GM18507 (cell line): ENCODE results near the gene ADA.

Experiments used
- DNase-seq: peaks from one replicate; pipeline ENCODE4 v3.0.0; 2011; ENCODE audit warnings: low read depth; ENCODE audit not compliant: insufficient read length; ENCODE audit errors: extremely low spot score
- FAIRE-seq: peaks from 2 replicates; lab custom pipeline; 2011; peaks lifted over from hg19 to GRCh38; lab: Jason Lieb, UNC

ADA gene

GRCh38 chr20:44609516-44610312 is 41.8 kb downstream of the ADA start:
- peak; percentile 90 for FAIRE-seq
- peak; percentile 65 for DNase-seq

GRCh38 chr20:44609006-44609515 is 42.4 kb downstream of the ADA start:
- DNase-seq (no peak), FAIRE-seq (no peak)

- FAIRE-seq (no peak), DNase-seq (no peak)
These were observed 44.6 kb downstream of the ADA start for GRCh38 chr20:44606725-44607441.

DNA sequence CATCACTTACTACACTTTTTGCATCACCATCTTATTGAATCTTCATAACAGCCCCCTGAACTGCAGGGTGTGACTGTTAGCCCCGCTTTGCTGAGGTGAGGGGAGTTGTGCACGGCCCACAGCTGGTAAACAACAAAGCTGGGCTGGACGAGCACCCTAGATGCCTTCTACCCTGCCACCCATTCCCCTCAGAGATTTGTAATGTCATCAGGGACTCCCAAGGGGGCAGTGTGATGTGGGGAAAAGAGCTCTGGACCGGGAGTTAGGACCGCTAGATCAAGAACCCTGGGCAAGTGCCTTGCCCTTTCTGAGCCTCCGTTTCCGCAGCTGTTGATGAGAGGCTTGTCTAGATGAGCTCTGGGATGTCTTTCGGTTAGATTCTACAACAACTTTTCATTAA is 48.2 kb downstream of the ADA start:
- no peak for FAIRE-seq
- DNase-seq: no peak

- DNase-seq (no peak), FAIRE-seq (no peak)
These were observed 49.7 kb downstream of the ADA start for GRCh38 chr20:44601801-44602204.

GRCh38 chr20:44601236-44601671 is 50.2 kb downstream of the ADA start:
- FAIRE-seq: no peak
- DNase-seq: no peak

GRCh38 chr20:44600758-44601201 is 50.7 kb downstream of the ADA start:
- FAIRE-seq: no peak

DNA sequence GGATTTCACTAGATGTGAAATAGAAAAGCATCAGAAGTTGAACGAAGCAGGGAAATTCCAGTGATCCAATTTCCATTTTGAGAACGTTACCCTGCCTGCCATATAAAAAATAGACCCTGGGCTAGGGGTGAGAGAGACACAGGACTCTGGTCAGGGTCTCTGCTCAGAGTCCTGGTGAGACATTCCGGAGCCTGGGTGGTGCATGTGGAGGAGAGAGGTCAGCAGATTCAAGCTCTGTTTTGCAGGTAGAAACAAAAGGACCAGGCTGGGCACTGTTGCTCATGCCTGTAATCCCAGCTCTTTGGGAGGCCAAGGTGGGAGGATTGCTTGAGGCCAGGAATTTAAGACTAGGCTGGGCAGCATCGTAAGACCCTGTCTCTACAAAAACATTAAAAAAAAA is 51.2 kb downstream of the ADA start:
- no peak for FAIRE-seq
- DNase-seq: no peak

More at GRCh38 chr20:44600758-44601201, 50.7 kb downstream of the ADA start:
- no peak for DNase-seq

GRCh38 chr20:44599715-44600114 is 51.8 kb downstream of the ADA start:
- FAIRE-seq (no peak), DNase-seq (no peak)

DNA sequence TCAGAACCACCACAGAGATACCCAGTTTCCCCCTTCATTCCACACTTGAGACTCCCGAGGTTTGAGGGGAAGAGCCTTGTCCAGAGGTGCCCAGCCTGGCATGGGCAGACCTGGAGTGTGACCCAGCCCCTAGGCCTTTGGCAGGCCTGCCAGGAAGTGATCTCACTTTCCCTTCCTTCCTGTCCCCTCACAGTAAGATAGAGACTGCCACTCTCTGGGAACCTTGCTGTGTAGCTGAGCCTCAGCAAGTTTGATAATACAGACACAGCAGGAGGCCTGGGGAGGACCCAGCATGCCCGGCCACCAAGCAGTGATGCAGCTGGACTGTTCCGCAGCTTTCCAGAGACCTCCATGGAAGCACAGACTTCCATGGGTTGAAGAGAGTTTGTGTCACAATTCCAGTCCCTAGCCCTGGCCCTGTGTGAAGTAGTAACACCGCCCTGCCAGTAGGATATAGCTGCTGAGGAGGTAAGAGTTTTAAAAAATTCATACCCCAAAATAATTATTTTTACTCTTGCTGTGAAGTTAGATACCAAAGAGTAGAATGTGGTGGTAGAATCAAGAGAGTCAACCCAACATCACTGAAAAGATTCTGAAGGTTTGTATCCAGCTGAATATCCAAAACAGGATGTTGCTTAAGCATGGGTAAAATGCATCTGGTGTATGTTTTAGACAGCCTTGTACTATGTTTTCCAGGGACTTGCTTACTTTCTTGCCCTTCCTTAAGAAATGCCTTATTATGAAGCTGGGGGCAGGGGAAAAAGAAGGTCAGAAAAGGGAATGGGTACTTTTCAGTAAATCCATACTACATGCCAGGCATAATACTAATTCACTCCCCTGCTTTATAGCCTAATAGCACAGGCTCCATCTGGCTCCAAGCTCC is 52.8 kb downstream of the ADA start:
- no peak for DNase-seq
- FAIRE-seq: peak; percentile 73

GRCh38 chr20:44597930-44598329 is 53.6 kb downstream of the ADA start:
- DNase-seq (no peak), FAIRE-seq (no peak)

DNA sequence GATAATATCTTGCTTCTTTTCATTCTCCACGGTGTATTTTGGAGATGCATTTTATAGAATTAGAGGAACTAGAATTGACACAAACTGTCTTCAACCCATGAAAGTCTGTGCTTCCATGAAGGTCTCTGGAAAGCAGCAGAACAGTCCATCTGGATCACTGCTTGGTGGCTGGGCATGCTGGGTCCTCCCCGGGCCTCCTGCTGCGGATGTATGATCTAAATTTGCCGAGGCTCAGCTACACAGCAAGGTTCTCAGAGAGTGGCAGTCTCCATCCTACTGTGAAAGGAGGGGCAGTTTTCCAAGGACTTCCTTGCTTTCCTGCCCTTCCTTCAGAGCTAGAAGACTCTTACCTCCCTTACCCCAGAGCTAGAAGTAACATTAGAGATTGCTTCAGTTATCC is 54.0 kb downstream of the ADA start:
- DNase-seq: no peak
- FAIRE-seq: no peak

- no peak for DNase-seq
- no peak for FAIRE-seq
These were observed 54.6 kb downstream of the ADA start for GRCh38 chr20:44596876-44597275.

GRCh38 chr20:44596010-44596409 is 55.5 kb downstream of the ADA start:
- DNase-seq (no peak), FAIRE-seq (no peak)

- FAIRE-seq: no peak
- no peak for DNase-seq
These were observed 56.8 kb downstream of the ADA start for GRCh38 chr20:44594730-44595129.

DNA sequence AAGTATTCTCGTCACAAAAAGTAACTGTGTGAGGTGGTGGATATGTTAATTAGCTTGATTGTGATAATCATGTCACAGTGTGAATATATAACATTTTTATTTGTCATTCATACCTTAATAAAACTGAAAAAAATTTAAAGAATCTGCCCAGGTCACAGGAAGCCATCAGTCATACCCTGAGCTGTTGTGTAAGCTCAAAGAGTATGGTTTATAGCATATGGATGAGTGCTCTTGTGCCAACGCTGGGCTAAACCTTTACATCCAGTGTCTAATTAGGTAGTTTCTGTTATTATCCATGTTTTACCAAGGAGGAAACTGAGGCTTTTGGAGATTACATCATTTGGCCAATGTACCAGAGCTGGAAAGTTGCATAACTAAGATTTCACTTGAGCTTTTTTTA is 57.7 kb downstream of the ADA start:
- FAIRE-seq (no peak), DNase-seq (no peak)

- DNase-seq (no peak), FAIRE-seq (no peak)
These were observed 59.1 kb downstream of the ADA start for GRCh38 chr20:44592366-44592765.

DNA sequence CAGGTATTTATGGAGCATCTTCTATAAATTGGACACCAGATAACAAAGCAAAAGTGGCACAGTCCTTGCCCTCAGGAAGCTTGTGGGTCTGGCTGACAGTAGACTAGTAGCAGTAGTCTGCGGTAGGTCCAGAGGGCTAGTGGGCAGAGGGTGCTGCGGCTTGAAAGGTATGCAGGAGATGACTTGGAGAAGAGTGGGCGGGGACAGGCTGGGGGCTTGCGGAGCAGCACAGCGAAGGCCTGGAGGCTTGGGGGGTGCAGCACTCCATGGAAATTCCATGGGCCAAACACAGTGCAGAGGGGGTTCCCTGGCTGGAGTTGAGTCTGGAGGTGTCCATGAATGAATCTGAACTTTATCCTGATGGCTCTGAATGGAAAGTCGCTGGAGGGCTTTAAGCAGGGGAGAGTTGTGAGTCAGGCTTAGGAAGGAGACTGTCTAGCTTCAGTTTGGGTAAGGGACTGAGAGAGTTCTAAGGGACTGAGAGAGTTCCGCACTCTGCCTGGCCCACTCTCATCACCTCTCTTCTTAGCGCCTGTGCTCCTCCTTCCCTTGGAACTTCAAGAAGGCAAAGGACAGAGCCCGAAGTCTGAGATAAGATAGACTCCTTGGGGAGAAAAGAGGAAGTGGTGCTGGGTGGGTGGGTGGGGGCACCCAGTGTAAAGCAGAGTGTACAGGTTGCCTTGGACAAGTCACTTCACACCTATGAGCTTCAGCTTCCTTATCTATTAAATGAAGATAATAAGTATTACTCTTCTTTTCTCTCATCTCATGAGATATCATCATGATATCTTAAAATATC is 60.3 kb downstream of the ADA start:
- FAIRE-seq (no peak), DNase-seq (no peak)

- DNase-seq (no peak), FAIRE-seq (no peak)
These were observed 62.0 kb downstream of the ADA start for GRCh38 chr20:44589537-44589936.
